ENCODE data around the gene SLCO3A1.
"Not testable (repeated sequence)": the region's sequence is repeated elsewhere in the genome, so short reads cannot be mapped to it uniquely, and the experiment has no call there.

Gene SLCO3A1

GRCh38 chr15:92205255-92205739, 351.8 kb downstream of the SLCO3A1 start:
- Mint-ChIP-seq H3K36me3 (no peaks in the 10 kb centered on the region), H3K4me1 (no peaks in the 10 kb centered on the region), H3K9me3 (no peaks in the 10 kb centered on the region), H3K4me3 (no peak overlapping the region), H3K27me3 (peaks cover 23% of the 10 kb centered on the region), H3K27ac (no peak overlapping the region)
- DNase-seq = no peak
- CTCF ChIA-PET = no interaction called here

GRCh38 chr15:92207601-92208000, 354.1 kb downstream of the SLCO3A1 start:
- DNase-seq, H3K9me3 Mint-ChIP-seq, H3K27ac Mint-ChIP-seq, H3K36me3 Mint-ChIP-seq, H3K4me1 Mint-ChIP-seq, H3K4me3 Mint-ChIP-seq, CTCF ChIA-PET: not testable (repeated sequence)
- peaks cover 14% of the 10 kb centered on the region for H3K27me3 Mint-ChIP-seq
